ENCODE results near the gene C1orf52. TPM values are rescaled to one million over a fixed set of nuclear protein-coding genes. Genes with fewer than 3 reads are reported as not detected.

Gene C1orf52
- total RNA-seq, 1 experiment from 2014 or later: 51.6 TPM

DNA sequence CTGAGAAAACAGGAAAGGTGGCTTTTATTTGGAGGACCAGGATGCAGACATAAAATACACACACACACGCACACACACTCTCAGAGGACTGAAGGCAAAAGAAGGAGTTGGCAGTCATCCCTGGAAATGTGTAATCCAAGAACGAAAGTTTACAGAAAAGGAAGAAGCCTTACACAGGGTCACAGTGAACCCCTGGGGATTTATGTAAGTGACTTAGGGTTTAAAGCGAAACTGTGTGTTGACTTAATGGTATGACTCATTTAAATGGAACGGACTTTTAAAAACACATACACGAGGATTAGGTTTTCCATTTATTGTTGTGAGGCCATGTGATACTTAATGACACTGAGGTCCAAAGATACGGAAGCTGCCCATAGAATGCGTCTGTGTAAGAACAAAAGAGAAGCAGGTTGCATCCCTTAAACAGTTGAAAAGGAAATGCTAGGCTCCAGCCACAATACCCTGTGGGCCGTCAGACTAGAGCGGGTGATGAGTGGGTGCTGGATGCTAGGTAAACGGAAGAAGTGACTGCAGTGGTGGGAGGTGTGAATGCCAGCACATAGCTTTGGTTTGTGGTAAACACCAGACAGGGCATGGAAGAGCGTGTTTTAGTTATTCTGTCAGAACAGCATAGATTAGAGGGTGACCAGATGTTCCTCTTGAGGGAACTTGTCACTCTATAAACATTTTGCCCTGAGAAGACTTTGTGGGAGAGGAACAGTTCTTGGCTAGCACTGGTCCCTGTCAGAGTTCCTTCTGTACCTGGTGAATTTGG is 38.6 kb upstream of the C1orf52 start:
- ATAC-seq (peak; percentile 93), DNase-seq (ENCODE audit: low read depth, low spot score) (peak; percentile 100)
- POLR2A ChIA-PET: interaction anchor here (0.7 to 2.7 kb wide), 3 partner anchors 20 to 286 kb away, joined by 3 to 16 read pairs (median 4); partner anchors contain the start of gene BCL10
- Histone ChIP-seq H3K4me1 (ENCODE audit: control insufficient read depth, insufficient read depth, low read length) (peaks cover 42% of the 10 kb centered on the region), H3K27me3 (ENCODE audit: control insufficient read depth, insufficient read depth, low read length) (no peaks in the 10 kb centered on the region), H3K4me3 (ENCODE audit: low read depth in 2 of 2, low read length in 2 of 2) (peak overlapping the region; percentile 1 to 37; a peak in 2 of 4 replicates), H3K9me3 (ENCODE audit: control insufficient read depth, insufficient read depth, low read depth, low read length) (no peaks in the 10 kb centered on the region), H3K36me3 (ENCODE audit: control insufficient read depth, insufficient read depth, low read length) (no peaks in the 10 kb centered on the region), H3K27ac (ENCODE audit: low read length) (peak overlapping the region; percentile 89)
- intact Hi-C loops (cut with micrococcal nuclease; ENCODE audit: unreplicated experiment): no loop called here
- peak; percentile 88 for TF ChIP-seq TCF7L2 (IDR thresholded peaks at IDR 0.05; ENCODE audit: low read depth, low read length)
- TF ChIP-seq POLR2AphosphoS5 (IDR thresholded peaks at IDR 0.05; ENCODE audit: low read depth, low read length): peak; percentile 96
- TF ChIP-seq SIN3A (IDR thresholded peaks at IDR 0.05; ENCODE audit: borderline replicate concordance, insufficient read depth, low read depth, low read length): no peak; the same call in 1 of the 2 replicates
- TF ChIP-seq, protein P1, sequence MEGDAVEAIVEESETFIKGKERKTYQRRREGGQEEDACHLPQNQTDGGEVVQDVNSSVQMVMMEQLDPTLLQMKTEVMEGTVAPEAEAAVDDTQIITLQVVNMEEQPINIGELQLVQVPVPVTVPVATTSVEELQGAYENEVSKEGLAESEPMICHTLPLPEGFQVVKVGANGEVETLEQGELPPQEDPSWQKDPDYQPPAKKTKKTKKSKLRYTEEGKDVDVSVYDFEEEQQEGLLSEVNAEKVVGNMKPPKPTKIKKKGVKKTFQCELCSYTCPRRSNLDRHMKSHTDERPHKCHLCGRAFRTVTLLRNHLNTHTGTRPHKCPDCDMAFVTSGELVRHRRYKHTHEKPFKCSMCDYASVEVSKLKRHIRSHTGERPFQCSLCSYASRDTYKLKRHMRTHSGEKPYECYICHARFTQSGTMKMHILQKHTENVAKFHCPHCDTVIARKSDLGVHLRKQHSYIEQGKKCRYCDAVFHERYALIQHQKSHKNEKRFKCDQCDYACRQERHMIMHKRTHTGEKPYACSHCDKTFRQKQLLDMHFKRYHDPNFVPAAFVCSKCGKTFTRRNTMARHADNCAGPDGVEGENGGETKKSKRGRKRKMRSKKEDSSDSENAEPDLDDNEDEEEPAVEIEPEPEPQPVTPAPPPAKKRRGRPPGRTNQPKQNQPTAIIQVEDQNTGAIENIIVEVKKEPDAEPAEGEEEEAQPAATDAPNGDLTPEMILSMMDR (IDR thresholded peaks at IDR 0.05): no peak
- TF ChIP-seq, protein P2, sequence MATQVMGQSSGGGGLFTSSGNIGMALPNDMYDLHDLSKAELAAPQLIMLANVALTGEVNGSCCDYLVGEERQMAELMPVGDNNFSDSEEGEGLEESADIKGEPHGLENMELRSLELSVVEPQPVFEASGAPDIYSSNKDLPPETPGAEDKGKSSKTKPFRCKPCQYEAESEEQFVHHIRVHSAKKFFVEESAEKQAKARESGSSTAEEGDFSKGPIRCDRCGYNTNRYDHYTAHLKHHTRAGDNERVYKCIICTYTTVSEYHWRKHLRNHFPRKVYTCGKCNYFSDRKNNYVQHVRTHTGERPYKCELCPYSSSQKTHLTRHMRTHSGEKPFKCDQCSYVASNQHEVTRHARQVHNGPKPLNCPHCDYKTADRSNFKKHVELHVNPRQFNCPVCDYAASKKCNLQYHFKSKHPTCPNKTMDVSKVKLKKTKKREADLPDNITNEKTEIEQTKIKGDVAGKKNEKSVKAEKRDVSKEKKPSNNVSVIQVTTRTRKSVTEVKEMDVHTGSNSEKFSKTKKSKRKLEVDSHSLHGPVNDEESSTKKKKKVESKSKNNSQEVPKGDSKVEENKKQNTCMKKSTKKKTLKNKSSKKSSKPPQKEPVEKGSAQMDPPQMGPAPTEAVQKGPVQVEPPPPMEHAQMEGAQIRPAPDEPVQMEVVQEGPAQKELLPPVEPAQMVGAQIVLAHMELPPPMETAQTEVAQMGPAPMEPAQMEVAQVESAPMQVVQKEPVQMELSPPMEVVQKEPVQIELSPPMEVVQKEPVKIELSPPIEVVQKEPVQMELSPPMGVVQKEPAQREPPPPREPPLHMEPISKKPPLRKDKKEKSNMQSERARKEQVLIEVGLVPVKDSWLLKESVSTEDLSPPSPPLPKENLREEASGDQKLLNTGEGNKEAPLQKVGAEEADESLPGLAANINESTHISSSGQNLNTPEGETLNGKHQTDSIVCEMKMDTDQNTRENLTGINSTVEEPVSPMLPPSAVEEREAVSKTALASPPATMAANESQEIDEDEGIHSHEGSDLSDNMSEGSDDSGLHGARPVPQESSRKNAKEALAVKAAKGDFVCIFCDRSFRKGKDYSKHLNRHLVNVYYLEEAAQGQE (IDR thresholded peaks at IDR 0.05; ENCODE audit: insufficient read depth in 1 of 2, low read depth in 2 of 2, low read length in 1 of 2): peak in 1 of 2 experiments; percentile 37; a peak in 2 of 4 replicates
- CTCF ChIA-PET: interaction anchor here (0.8 kb wide), 1 partner anchor 38 kb away, joined by 3 read pairs; no protein-coding TSS in a partner anchor
- in situ Hi-C loops (cut with HindIII; ENCODE audit: low pct_unique_long_range_greater_than_20kb, low sequenced_read_pairs): no loop called here
- no TSS peak for BruUV-seq (replicated peaks)

DNA sequence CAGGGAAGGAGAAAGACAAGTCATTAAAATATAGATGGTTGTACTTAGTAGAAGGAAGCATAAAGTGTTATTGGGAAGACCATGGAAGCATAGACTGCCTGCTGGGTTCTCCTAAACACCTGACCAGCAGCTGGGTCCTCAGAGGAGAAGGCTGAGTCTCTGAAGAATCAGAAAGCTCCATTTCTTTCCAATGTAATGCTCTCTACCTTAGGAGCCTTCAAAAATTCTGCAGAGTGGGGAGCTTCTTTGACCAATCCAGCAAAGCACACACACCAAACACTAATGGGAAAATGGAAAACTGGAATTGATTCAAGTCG is 38.0 kb upstream of the C1orf52 start:
- intact Hi-C loops (cut with micrococcal nuclease; ENCODE audit: unreplicated experiment) (no loop called here), in situ Hi-C loops (cut with HindIII; ENCODE audit: low pct_unique_long_range_greater_than_20kb, low sequenced_read_pairs) (no loop called here)
- Histone ChIP-seq H3K36me3 (ENCODE audit: control insufficient read depth, insufficient read depth, low read length) (no peaks in the 10 kb centered on the region), H3K4me3 (ENCODE audit: low read depth in 2 of 2, low read length in 2 of 2) (peak overlapping the region; percentile 1 to 37; a peak in 2 of 4 replicates), H3K27me3 (ENCODE audit: control insufficient read depth, insufficient read depth, low read length) (no peaks in the 10 kb centered on the region), H3K9me3 (ENCODE audit: control insufficient read depth, insufficient read depth, low read depth, low read length) (no peaks in the 10 kb centered on the region), H3K4me1 (ENCODE audit: control insufficient read depth, insufficient read depth, low read length) (peaks cover 42% of the 10 kb centered on the region), H3K27ac (ENCODE audit: low read length) (peak overlapping the region; percentile 89)
- no peak for DNase-seq (ENCODE audit: low read depth, low spot score)
- TF ChIP-seq SIN3A (IDR thresholded peaks at IDR 0.05; ENCODE audit: borderline replicate concordance, insufficient read depth, low read depth, low read length) (no peak), POLR2AphosphoS5 (IDR thresholded peaks at IDR 0.05; ENCODE audit: low read depth, low read length) (no peak), TCF7L2 (IDR thresholded peaks at IDR 0.05; ENCODE audit: low read depth, low read length) (no peak)
- TF ChIP-seq, protein P1 (IDR thresholded peaks at IDR 0.05): no peak
- TF ChIP-seq, protein P2 (IDR thresholded peaks at IDR 0.05; ENCODE audit: insufficient read depth in 1 of 2, low read depth in 2 of 2, low read length in 1 of 2): no peak
- ChIA-PET CTCF (interaction anchor here (0.6 to 0.8 kb wide), 2 partner anchors 37 to 327 kb away, joined by 3 read pairs; no protein-coding TSS in a partner anchor), POLR2A (interaction anchor here (0.6 to 2.7 kb wide), 5 partner anchors 16 to 286 kb away, joined by 3 to 16 read pairs (median 4); partner anchors contain the start of genes BCL10 and C1orf52)
- BruUV-seq (replicated peaks): TSS peak; percentile 99
- ATAC-seq: no peak; the same call in 1 of the 2 replicates
